Fibroblast of pulmonary artery (primary cell): ENCODE measurements around the gene NBEAL1.

Experiments used
- DNase-seq: peaks from one replicate; pipeline ENCODE4 v3.0.0-alpha.2; 2010; ENCODE audit warnings: low read depth
- H3K4me3 ChIP-seq: replicated peaks from 2 replicates; pipeline ENCODE4 v1.5.1; 2011; ENCODE audit warnings: low read depth, mild to moderate bottlenecking, control low read depth, low read length, moderate library complexity
- CTCF ChIP-seq: IDR thresholded peaks from 2 replicates; pipeline ENCODE4 v1.5.1; 2011; ENCODE audit warnings: mild to moderate bottlenecking, control low read depth, low read length, inconsistent platforms; ENCODE audit errors: missing control alignments

The NBEAL1 gene

GRCh38 chr2:203040966-203041521, 26.4 kb downstream of the NBEAL1 start:
- TF ChIP-seq CTCF: no peak

DNA sequence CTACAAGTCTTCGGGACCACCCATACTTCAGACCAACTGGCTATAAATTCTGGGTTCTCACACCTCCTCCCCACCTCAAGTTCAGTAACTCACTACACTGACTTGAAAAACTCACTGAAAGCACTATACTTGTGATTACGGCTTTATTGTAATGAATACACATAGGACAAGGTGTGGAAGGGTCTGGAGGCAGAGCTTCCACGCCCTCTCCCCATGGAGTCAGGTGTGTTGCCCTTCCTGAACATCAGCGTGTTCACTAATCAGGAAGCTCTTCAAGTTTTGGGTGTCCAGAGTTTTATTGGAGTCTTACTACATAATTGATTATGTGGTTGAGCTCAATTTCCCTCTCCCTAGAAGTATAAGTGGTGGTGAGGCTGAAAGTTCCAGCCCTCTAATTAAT, 27.5 kb downstream of the NBEAL1 start:
- DNase-seq: no peak
- no peak for TF ChIP-seq CTCF
- H3K4me3 ChIP-seq: no peak overlapping the region

More at GRCh38 chr2:203040966-203041521, 26.4 kb downstream of the NBEAL1 start:
- no peak for DNase-seq
- no peak overlapping the region for H3K4me3 ChIP-seq

DNA sequence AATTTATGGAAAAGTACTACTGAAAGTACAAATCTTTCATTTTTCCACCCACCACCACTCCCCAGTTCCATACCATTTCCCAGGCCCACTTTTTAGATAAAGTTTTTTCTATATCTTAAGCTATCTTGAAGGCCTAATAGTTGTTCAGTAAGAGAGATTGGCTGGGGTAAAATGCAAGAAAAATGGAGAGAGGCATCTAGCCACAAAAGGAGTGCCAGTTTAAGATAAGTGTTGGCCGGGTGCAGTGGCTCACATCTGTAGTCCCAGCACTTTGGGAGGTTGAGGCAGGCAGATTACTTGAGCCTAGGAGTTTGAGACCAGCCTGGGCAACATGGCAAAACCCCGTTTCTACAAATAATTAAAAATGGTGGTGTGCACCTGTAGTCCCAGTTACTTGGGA, 28.6 kb downstream of the NBEAL1 start:
- TF ChIP-seq CTCF: no peak
- no peak overlapping the region for H3K4me3 ChIP-seq
- no peak for DNase-seq

DNA sequence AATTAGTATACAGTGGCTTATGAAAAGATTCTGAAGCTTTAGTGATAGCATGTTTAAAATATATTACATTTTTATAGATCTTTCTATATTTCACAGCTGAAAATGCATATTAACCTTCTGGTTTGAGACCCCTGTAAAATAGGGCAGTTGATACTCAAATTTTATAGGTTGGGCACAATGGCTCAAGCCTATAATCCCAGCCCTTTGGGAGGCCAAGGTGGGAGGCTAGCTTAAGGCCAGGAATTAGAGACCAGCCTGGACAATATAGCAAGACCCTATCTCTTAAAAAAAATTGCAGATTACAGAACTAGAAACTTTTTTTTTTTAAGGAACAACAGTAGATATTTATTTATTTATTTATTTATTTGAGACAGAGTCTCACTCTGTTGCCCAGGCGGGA, 31.2 kb downstream of the NBEAL1 start:
- DNase-seq: no peak
- H3K4me3 ChIP-seq: no peak overlapping the region
- no peak for TF ChIP-seq CTCF

DNA sequence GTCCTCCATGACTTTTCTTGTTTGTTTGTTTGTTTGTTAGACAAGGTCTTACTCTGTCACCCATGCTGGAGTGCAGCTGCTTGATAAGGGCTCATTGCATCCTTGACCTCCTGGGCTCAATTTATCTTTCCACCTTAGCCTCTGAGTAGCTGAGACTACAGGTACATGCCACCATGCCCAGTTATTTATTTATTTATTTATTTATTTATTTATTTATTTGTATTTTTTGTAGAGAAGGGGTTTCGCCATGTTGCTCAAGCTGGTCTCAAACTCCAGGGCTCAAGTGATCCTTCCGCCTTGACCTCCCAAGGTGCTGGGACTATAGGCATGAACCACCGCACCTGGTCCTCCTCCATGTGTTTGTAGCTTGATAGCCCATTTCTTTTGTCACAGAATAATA, 37.9 kb downstream of the NBEAL1 start:
- no peak for TF ChIP-seq CTCF
- no peak overlapping the region for H3K4me3 ChIP-seq
- no peak for DNase-seq

- no peak for TF ChIP-seq CTCF
- no peak overlapping the region for H3K4me3 ChIP-seq
- DNase-seq: no peak
Measured at GRCh38 chr2:203059567-203060240, 45.0 kb downstream of the NBEAL1 start.

GRCh38 chr2:203061346-203061745, 46.7 kb downstream of the NBEAL1 start:
- peak; percentile 64 for DNase-seq
- TF ChIP-seq CTCF: no peak
- H3K4me3 ChIP-seq: no peak overlapping the region
